ENCODE results near the gene SGMS1. TPM values are rescaled to one million over a fixed set of nuclear protein-coding genes. Genes with fewer than 3 reads are reported as not detected.

Gene SGMS1
- total RNA-seq, 1 donor from 2014 or later: 27.5 TPM

DNA sequence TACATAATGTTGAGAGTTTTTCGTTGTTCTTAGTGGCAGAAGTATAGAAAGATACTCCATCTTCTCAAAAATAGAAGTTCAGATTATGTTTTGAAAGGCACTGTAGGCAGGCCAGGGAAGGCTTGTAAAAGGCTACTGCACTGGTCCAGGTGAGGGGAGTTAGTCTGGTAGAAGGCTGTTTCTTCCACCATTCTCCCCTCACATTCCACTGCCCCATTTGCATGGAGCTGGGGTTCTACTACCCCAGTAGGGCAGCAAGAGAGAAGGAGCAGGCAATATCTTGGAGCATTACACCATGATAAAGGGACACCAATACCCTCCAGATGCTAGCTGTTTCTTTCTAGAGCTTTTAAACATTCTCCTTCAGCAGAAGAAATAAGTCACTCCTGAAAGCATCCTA, 16.5 kb upstream of the SGMS1 start:
- H3K36me3 Mint-ChIP-seq (ENCODE audit: low read depth): no peaks in the 10 kb centered on the region
- H3K9me3 Mint-ChIP-seq: no peaks in the 10 kb centered on the region
- H3K4me3 Mint-ChIP-seq: no peak overlapping the region
- no peak for ATAC-seq (ENCODE audit: low read depth)
- ChIA-PET POLR2A (no interaction called here), CTCF (interaction anchor here (0.8 kb wide), 1 partner anchor 83 kb away, joined by 3 read pairs; no protein-coding TSS in a partner anchor)
- no peaks in the 10 kb centered on the region for H3K27me3 Mint-ChIP-seq
- H3K27ac Mint-ChIP-seq: no peak overlapping the region
- no peak for DNase-seq
- peaks cover 19% of the 10 kb centered on the region for H3K4me1 Mint-ChIP-seq
- intact Hi-C loops (cut with micrococcal nuclease): no loop called here
- TF ChIP-seq CTCF (IDR thresholded peaks at IDR 0.05): no peak

DNA sequence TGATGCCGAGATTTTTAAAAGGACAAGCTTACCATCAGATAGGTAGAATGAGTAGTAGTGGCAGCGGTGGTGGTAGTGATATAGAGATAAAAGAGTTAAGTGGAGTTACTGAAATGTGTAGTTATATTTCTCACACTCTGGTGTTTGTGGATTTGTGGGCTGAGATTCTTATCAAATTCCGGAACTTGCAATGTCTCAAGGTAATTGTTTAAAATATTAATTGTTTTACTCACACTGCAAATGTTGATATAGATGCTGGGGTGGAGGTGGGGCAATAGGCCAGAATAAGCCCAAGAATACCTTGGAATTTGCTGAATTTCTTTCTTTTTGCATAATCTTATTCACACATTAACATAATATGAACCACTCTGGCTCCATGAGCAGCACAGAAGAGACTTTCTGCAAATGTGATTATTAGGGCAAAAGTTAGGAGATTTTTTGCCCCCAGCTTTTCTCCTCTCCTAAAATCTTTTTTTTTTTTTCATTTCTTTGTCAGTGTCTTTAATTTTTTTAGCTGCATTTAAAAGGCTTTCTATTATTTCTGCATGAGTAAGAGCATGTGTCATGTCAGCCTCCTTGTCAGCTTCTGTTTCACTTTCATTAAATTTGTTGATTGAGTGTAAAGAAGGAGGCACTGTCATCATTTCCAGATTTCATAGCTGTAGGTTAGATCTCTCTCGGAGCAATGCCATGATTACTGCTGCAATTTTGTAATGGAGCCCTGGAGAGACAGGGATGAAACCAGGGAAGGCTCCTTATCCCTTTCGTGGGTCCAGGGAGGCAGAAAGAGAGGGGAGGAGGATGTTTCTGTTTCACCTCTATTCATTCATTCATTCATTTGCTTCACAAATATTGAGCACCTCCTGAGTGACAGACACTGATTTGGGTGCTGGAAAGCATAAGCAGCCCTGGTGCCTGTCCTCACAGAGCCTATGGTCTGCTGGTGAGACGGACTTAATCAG, 13.1 kb upstream of the SGMS1 start:
- intact Hi-C loops (cut with micrococcal nuclease): loop anchor here (1.0 to 2.0 kb wide), 3 partner anchors 11 to 16 kb away; no protein-coding TSS in a partner anchor
- peaks cover 2% of the 10 kb centered on the region for H3K36me3 Mint-ChIP-seq (ENCODE audit: low read depth)
- DNase-seq: no peak
- no peak for TF ChIP-seq CTCF (IDR thresholded peaks at IDR 0.05)
- CTCF ChIA-PET: interaction anchor here (0.9 kb wide), 1 partner anchor 17 kb away, joined by 3 read pairs; no protein-coding TSS in a partner anchor
- peak overlapping the region; percentile 50 for H3K4me3 Mint-ChIP-seq
- peak overlapping the region; percentile 39 for H3K27ac Mint-ChIP-seq
- H3K9me3 Mint-ChIP-seq: no peaks in the 10 kb centered on the region
- peak; percentile 76 for ATAC-seq (ENCODE audit: low read depth)
- H3K27me3 Mint-ChIP-seq: no peaks in the 10 kb centered on the region
- peaks cover 15% of the 10 kb centered on the region for H3K4me1 Mint-ChIP-seq
- POLR2A ChIA-PET: interaction anchor here (0.7 to 3.4 kb wide), 4 partner anchors 10 to 13 kb away, joined by 3 to 25 read pairs (median 4); partner anchors contain the start of gene SGMS1

DNA sequence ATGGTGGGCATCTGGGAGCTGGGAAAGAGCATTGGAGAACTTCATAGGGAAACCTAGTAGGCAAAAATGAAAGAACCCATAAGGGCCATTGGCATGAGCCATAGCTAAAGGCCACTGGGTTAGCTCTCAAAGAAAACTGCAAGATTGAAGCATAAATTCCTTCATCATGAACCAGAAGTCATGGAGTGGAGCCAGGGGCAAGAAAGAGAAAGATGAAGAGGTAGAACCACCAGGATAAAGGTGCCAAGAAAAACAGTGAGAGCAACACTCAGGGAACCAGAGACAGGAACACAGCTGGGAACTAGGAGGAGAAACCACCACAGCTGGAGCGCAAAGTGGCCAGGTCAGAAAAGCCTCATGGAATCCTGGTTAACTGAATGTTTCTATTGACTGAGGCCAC, 11.5 kb upstream of the SGMS1 start:
- no peaks in the 10 kb centered on the region for H3K9me3 Mint-ChIP-seq
- intact Hi-C loops (cut with micrococcal nuclease): no loop called here
- no peak for TF ChIP-seq CTCF (IDR thresholded peaks at IDR 0.05)
- H3K27me3 Mint-ChIP-seq: no peaks in the 10 kb centered on the region
- H3K4me3 Mint-ChIP-seq: no peak overlapping the region
- H3K27ac Mint-ChIP-seq: no peak overlapping the region
- ChIA-PET POLR2A (interaction anchor here (3.4 kb wide), 1 partner anchor 12 kb away, joined by 25 read pairs; the partner anchor contains the start of gene SGMS1), CTCF (no interaction called here)
- peaks cover 7% of the 10 kb centered on the region for H3K36me3 Mint-ChIP-seq (ENCODE audit: low read depth)
- peaks cover 15% of the 10 kb centered on the region for H3K4me1 Mint-ChIP-seq
- no peak for ATAC-seq (ENCODE audit: low read depth)
- DNase-seq: no peak

DNA sequence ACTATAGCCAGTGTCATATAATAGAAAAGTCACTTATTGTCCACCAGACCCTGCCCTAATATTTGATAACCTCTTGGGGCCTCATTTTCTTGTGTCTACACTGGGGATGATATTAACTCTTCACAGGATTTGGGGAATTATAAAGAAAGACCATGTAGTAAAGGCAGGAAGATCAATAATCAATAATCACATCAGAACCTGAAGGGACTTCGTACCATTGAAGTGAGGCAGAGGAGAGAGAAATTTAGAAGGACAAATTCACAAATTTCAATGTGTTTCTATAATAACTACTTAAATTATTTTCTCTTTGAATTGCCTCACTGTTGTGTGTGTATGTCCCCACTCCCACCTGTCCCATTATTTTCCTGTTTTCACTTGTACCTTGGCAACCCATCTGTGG, 10.7 kb upstream of the SGMS1 start:
- peaks cover 15% of the 10 kb centered on the region for H3K4me1 Mint-ChIP-seq
- ChIA-PET CTCF (no interaction called here), POLR2A (no interaction called here)
- H3K36me3 Mint-ChIP-seq (ENCODE audit: low read depth): peaks cover 12% of the 10 kb centered on the region
- H3K4me3 Mint-ChIP-seq: no peak overlapping the region
- ATAC-seq (ENCODE audit: low read depth): no peak
- TF ChIP-seq CTCF (IDR thresholded peaks at IDR 0.05): no peak
- H3K27ac Mint-ChIP-seq: no peak overlapping the region
- H3K27me3 Mint-ChIP-seq: no peaks in the 10 kb centered on the region
- intact Hi-C loops (cut with micrococcal nuclease): no loop called here
- DNase-seq: no peak
- H3K9me3 Mint-ChIP-seq: no peaks in the 10 kb centered on the region

- no peak for TF ChIP-seq CTCF (IDR thresholded peaks at IDR 0.05)
- H3K9me3 Mint-ChIP-seq: no peaks in the 10 kb centered on the region
- DNase-seq (no peak), ATAC-seq (ENCODE audit: low read depth) (no peak)
- H3K4me3 Mint-ChIP-seq: no peak overlapping the region
- no peaks in the 10 kb centered on the region for H3K27me3 Mint-ChIP-seq
- H3K4me1 Mint-ChIP-seq: no peaks in the 10 kb centered on the region
- ChIA-PET CTCF (no interaction called here), POLR2A (no interaction called here)
- peaks cover 16% of the 10 kb centered on the region for H3K36me3 Mint-ChIP-seq (ENCODE audit: low read depth)
- no peak overlapping the region for H3K27ac Mint-ChIP-seq
- intact Hi-C loops (cut with micrococcal nuclease): no loop called here
Measured at GRCh38 chr10:50631052-50631451, 7.3 kb upstream of the SGMS1 start.

Data from activated B cell treated with CpG ODN at 0.5 μM for 24 hours (primary cell).